Body of pancreas (tissue), 4 donors: Measurements from ENCODE around the gene PDE11A. TPM values are rescaled to one million over a fixed set of nuclear protein-coding genes. Genes with fewer than 3 reads are reported as not detected.
"Not testable (repeated sequence)": the region's sequence is repeated elsewhere in the genome, so short reads cannot be mapped to it uniquely, and the experiment has no call there.

Source experiments
- ATAC-seq: fragments of 150-250 bp; one replicate; pipeline ENCODE4 v1.9.1; 2016
- DNase-seq, 4 donors: peaks; one replicate each; pipeline ENCODE4 v3.0.0-alpha.2; 2019
- H3K27ac ChIP-seq, 4 donors: fragments of 200-600 bp; sonication (generic); 1 replicate in 3 of 4; 2 replicates in 1 of 4; pipeline versions ENCODE4 v1.5.1 to v1.6.1; 2016 to 2019; ENCODE audit warnings: mild to moderate bottlenecking in 1 of 4, mixed read lengths in 1 of 4, moderate library complexity in 1 of 4
- H3K27me3 ChIP-seq, 2 donors: fragments of 200-600 bp; sonication (generic); one replicate each; pipeline ENCODE4 v1.6.0; 2016; ENCODE audit warnings: mild to moderate bottlenecking in 1 of 2
- H3K36me3 ChIP-seq, 2 donors: fragments of 200-600 bp; sonication (generic); replicated peaks in 1 of 2; 2 replicates each; pipeline ENCODE4 v1.5.1; 2016; ENCODE audit warnings: low read depth in 2 of 2; ENCODE audit not compliant: insufficient read depth in 1 of 2
- H3K4me1 ChIP-seq: fragments of 200-600 bp; sonication (generic); one replicate; pipeline ENCODE4 v1.6.0; 2016
- H3K4me3 ChIP-seq, 2 donors: fragments of 200-600 bp; sonication (generic); 1 replicate in 1 of 2; 2 replicates in 1 of 2; pipeline ENCODE4 v1.5.1; 2016 to 2019
- H3K9me3 ChIP-seq, 3 donors: fragments of 200-600 bp; sonication (generic); 1 replicate in 2 of 3; 2 replicates in 1 of 3; pipeline ENCODE4 v1.5.1; 2016
- POLR2A ChIP-seq, 3 donors: fragments of 450-650 bp; IDR thresholded peaks; one replicate each; pipeline ENCODE4 v1.6.1; 2016; ENCODE audit warnings: antibody characterized with exemption in 3 of 3, mild to moderate bottlenecking in 2 of 3
- WGBS, 2 donors: methylation state at CpG; one replicate each; pipeline ENCODE4 v1.1.5; 2017; 5-methylcytosine and 5-hydroxymethylcytosine counted together
- intact Hi-C: fragments of 100-400 bp; cut with DNase I; formaldehyde crosslinking; loops from one replicate; pipeline ENCODE4 v1.15.1; 2023
- total RNA-seq, 2 donors: library from RNA; depleted of rRNA; stranded (reverse); fragments of >200 nt; gene quantifications; one replicate each; pipeline ENCODE4 v1.1.0, GENCODE V29; 2016
- TF ChIP-seq, protein P1 (sequence below), 7 experiments: fragments of 450-650 bp in 4 of 7; fragments of 200-600 bp in 3 of 7; sonication (generic) in 3 of 7; IDR thresholded peaks; one replicate each; pipeline ENCODE4 v1.5.1; 2016 to 2019; ENCODE audit warnings: antibody characterized with exemption in 7 of 7

Gene PDE11A
- total RNA-seq, 2 donors from 2014 or later = 2.6 to 4.0 TPM

DNA sequence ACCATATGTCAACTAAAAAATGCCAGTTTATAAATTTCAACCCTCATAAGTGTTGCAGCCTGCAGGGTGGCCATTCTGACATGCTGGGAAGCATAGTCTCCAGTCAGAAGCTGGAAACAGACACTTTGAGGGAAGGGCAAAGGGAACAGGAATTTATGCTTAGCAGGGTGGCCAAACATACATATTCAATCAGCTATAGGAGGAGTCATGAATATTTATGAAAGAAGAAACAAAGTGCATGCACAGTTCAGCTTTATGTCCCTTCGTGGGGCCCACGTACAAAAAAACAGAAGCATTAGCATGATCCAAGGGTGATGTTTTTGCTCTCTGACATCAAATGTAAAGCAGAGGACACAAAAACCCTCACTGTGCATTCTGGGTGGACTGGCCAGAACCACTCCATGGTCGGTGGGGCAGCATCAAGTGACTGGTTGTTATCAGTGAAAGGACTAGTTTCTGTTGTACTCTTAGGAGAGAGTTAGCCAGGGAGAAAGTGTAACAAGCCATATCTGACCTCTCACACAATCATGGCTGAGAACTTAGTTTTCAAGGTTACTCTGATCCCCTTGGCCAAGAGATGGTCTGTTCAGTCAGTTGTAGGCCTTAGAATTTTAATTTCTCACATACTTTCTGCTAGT, 9.9 kb upstream of the PDE11A start:
- DNase-seq (no peak), ATAC-seq (no peak)
- Histone ChIP-seq H3K36me3 (no peaks in the 10 kb centered on the region), H3K27ac (no peak overlapping the region), H3K4me3 (no peak overlapping the region), H3K27me3 (no peaks in the 10 kb centered on the region), H3K4me1 (no peaks in the 10 kb centered on the region), H3K9me3 (no peaks in the 10 kb centered on the region)
- no peak for TF ChIP-seq POLR2A (IDR thresholded peaks at IDR 0.05)
- TF ChIP-seq, protein P1, sequence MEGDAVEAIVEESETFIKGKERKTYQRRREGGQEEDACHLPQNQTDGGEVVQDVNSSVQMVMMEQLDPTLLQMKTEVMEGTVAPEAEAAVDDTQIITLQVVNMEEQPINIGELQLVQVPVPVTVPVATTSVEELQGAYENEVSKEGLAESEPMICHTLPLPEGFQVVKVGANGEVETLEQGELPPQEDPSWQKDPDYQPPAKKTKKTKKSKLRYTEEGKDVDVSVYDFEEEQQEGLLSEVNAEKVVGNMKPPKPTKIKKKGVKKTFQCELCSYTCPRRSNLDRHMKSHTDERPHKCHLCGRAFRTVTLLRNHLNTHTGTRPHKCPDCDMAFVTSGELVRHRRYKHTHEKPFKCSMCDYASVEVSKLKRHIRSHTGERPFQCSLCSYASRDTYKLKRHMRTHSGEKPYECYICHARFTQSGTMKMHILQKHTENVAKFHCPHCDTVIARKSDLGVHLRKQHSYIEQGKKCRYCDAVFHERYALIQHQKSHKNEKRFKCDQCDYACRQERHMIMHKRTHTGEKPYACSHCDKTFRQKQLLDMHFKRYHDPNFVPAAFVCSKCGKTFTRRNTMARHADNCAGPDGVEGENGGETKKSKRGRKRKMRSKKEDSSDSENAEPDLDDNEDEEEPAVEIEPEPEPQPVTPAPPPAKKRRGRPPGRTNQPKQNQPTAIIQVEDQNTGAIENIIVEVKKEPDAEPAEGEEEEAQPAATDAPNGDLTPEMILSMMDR (IDR thresholded peaks at IDR 0.05) = no peak
- intact Hi-C loops = no loop called here
- 67 to 79% methylated on average over 3 of the region's 3 CpGs for WGBS, 2 donors

DNA sequence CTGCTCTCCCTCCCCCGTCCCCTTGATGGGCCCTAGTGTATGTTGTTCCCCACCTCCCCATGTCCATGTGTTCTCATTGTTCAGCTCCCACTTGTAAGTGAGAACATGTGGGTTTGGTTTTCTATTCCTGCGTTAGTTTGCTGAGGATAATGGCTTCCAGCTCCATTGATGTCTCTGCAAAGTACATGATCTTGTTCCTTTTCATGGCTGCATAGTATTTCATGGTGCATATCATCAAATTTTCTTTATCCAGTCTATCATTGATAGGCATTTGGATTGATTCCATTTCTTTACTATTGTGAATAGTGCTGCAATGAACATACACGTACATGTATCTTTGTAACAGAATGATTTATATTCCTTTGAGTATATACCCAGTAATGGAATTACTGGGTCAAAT, 6.7 kb upstream of the PDE11A start:
- H3K36me3 ChIP-seq, H3K27me3 ChIP-seq, H3K4me1 ChIP-seq, DNase-seq, H3K9me3 ChIP-seq, intact Hi-C loops, ATAC-seq, H3K4me3 ChIP-seq, H3K27ac ChIP-seq: not testable (repeated sequence)
- 72 to 80% methylated on average over 3 of the region's 3 CpGs for WGBS, 2 donors

DNA sequence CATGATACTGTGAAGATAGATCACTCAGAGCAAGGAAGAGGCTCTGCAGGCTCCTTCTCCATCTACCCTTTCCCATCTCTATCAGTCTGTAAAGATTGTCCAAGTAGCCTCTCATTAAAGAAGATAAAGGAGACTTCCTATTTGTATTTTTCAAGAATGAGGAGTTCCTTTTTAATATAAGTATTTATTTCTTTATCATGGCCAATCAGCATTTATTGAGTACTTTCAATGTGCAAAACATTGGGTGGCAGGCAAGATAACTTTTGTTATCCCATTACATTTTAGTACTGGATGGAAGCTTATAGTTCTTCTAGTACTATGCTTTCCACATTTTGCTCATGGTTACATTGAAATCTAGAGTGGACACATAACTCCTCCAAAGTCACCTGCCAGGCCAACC, 3.6 kb upstream of the PDE11A start:
- Histone ChIP-seq H3K27ac (no peak overlapping the region), H3K9me3 (no peaks in the 10 kb centered on the region), H3K4me1 (peaks cover 27% of the 10 kb centered on the region), H3K36me3 (no peaks in the 10 kb centered on the region), H3K4me3 (no peak overlapping the region), H3K27me3 (no peaks in the 10 kb centered on the region)
- intact Hi-C loops = no loop called here
- ATAC-seq (no peak), DNase-seq (no peak)
- no peak for TF ChIP-seq POLR2A (IDR thresholded peaks at IDR 0.05)
- TF ChIP-seq, protein P1 (IDR thresholded peaks at IDR 0.05) = no peak

DNA sequence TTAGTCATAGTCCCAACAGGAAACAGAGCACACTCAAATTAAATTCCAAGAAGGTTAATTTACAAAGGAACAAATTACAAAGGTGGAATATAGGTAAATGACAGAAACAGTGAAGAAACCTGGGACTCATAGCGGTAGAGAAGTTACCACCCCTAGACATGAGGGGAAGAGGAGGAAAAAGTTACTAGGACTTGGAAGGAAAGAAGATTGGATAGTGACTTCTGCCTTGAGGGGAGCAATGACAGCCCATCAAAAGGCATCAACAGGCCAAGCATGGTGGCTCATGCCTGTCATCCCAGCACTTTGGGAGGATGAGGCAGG, 2.4 kb upstream of the PDE11A start:
- H3K4me1 ChIP-seq = peaks cover 39% of the 10 kb centered on the region
- no peaks in the 10 kb centered on the region for H3K36me3 ChIP-seq
- WGBS, 2 donors = 95 to 96% methylated on average over 1 of the region's 1 CpG
- DNase-seq (no peak), ATAC-seq (no peak)
- TF ChIP-seq, protein P1 (IDR thresholded peaks at IDR 0.05) = no peak
- TF ChIP-seq POLR2A (IDR thresholded peaks at IDR 0.05) = no peak
- H3K27me3 ChIP-seq = no peaks in the 10 kb centered on the region
- intact Hi-C loops = no loop called here
- no peak overlapping the region for H3K27ac ChIP-seq
- H3K4me3 ChIP-seq = no peak overlapping the region
- H3K9me3 ChIP-seq = no peaks in the 10 kb centered on the region

DNA sequence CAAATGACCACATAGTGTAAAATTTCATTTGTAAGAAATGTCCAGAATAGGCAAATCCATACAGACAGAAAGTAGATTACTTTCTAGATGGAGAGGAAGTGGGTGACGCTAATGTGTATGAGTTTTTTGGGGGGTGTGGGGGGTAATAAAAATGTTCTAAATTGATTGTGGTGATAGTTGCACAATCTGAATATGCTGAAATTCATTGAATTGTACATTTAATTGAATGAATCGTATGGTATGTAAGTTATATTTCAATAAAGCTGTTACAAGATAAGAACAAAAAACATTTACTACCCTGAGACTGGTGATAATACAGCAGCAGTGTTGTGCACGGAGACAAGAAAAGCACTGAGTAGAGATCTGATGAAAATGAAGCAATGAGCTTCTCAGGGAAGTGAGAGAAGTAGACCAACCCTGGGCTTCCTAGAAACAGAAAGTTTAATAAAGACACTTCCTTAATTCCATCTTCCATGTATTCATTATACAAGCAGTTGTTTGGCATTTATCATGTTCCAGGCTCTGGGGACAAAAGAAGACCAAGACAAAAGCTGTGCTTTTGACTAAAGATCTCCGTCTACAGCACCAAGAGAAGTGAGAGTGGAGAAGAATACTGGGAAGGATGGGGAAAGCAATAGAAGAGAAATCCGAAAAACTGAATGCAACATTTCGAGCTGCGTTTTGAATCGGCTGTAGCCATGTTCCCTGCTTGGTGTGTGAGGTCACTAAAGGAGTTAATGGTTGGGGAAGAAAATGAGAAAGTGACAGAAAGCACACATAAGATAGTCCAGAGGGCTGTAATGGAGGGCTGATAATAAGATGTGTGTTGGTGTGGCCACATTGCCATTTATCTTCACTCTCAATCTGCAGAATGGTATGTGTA, 1.8 kb upstream of the PDE11A start:
- Histone ChIP-seq H3K36me3 (no peaks in the 10 kb centered on the region), H3K27me3 (no peaks in the 10 kb centered on the region), H3K9me3 (no peaks in the 10 kb centered on the region), H3K4me1 (peaks cover 42% of the 10 kb centered on the region), H3K27ac (peak overlapping the region in 1 of 4 donors; percentile 86), H3K4me3 (no peak overlapping the region)
- intact Hi-C loops = no loop called here
- DNase-seq (no peak), ATAC-seq (no peak)
- TF ChIP-seq, protein P1 (IDR thresholded peaks at IDR 0.05) = no peak
- TF ChIP-seq POLR2A (IDR thresholded peaks at IDR 0.05) = no peak
- WGBS, 2 donors = 79 to 80% methylated on average over 8 of the region's 8 CpGs
